Activated CD4-positive, alpha-beta T cell treated with anti-CD3 and anti-CD28 coated beads for 4 hours (primary cell): ENCODE measurements around the gene IGF1R.
"Not testable (repeated sequence)": the region's sequence is repeated elsewhere in the genome, so short reads cannot be mapped to it uniquely, and the experiment has no call there.

Source experiments
- DNase-seq, 2 donors: peaks; one replicate each; pipeline ENCODE4 v3.0.0-alpha.2; 2020

Gene IGF1R

GRCh38 chr15:98953968-98954367 lies 305.6 kb downstream of the IGF1R start:
- no peak for DNase-seq

- DNase-seq: no peak
Measured at GRCh38 chr15:98954411-98954810, 306.1 kb downstream of the IGF1R start.

- DNase-seq: no peak
Measured at GRCh38 chr15:98955331-98955730, 307.0 kb downstream of the IGF1R start.

DNA sequence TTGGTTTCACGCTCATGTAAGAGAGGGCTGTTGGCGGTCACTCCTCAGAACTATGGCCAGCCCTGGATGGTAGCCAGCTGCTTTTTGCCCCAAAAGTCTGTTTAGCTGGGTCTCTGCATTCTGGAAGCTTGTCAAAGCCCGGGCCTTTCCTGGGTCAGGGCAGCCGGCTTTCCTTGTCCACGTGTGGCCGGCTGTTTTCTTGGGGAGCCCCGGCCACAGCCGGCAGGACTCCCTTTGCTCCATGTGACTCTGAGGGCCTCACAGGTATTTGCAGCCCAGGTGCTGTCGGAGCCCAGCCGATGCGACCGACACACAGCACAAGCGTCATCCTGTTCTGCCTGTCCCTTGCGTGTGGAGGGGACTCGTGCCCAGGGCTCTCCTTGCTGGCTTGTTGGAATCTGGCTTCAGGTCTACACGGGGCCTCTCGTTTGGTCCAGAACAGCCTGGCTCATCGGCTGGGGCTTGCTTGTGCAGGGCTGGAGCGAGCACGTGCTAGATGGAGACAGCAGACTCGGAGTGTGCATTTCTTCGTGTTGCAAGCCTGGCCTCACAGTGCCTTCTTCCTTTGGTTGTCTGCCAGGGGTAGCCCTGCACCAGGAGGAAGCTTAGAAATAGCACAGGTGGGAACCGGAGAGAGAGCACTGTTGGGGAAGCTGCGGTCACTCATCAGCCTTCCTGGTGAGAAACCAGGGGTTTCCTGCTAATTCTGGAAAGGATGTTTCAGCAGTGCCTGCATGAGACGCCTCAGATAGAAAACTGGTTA lies 307.8 kb downstream of the IGF1R start:
- no peak for DNase-seq

DNA sequence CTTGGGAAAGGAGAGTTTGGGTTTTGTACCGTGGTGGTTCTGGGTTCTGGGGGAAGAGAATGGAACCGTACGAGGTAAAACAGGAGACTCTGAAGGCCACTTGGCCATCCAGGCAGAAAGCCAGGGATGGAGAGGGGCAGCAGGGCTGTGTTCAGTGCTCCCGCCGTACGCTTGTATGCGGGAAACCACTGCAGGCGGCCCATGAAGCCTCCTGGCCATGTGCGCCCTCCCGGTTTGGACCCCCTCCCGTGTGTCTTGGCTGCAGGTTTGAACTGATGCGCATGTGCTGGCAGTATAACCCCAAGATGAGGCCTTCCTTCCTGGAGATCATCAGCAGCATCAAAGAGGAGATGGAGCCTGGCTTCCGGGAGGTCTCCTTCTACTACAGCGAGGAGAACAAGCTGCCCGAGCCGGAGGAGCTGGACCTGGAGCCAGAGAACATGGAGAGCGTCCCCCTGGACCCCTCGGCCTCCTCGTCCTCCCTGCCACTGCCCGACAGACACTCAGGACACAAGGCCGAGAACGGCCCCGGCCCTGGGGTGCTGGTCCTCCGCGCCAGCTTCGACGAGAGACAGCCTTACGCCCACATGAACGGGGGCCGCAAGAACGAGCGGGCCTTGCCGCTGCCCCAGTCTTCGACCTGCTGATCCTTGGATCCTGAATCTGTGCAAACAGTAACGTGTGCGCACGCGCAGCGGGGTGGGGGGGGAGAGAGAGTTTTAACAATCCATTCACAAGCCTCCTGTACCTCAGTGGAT lies 308.6 kb downstream of the IGF1R start:
- DNase-seq: no peak

DNA sequence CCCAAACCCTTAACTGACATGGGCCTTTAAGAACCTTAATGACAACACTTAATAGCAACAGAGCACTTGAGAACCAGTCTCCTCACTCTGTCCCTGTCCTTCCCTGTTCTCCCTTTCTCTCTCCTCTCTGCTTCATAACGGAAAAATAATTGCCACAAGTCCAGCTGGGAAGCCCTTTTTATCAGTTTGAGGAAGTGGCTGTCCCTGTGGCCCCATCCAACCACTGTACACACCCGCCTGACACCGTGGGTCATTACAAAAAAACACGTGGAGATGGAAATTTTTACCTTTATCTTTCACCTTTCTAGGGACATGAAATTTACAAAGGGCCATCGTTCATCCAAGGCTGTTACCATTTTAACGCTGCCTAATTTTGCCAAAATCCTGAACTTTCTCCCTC lies 309.3 kb downstream of the IGF1R start:
- no peak for DNase-seq

DNA sequence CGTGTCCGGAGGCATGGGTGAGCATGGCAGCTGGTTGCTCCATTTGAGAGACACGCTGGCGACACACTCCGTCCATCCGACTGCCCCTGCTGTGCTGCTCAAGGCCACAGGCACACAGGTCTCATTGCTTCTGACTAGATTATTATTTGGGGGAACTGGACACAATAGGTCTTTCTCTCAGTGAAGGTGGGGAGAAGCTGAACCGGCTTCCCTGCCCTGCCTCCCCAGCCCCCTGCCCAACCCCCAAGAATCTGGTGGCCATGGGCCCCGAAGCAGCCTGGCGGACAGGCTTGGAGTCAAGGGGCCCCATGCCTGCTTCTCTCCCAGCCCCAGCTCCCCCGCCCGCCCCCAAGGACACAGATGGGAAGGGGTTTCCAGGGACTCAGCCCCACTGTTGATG lies 309.7 kb downstream of the IGF1R start:
- DNase-seq: no peak

DNA sequence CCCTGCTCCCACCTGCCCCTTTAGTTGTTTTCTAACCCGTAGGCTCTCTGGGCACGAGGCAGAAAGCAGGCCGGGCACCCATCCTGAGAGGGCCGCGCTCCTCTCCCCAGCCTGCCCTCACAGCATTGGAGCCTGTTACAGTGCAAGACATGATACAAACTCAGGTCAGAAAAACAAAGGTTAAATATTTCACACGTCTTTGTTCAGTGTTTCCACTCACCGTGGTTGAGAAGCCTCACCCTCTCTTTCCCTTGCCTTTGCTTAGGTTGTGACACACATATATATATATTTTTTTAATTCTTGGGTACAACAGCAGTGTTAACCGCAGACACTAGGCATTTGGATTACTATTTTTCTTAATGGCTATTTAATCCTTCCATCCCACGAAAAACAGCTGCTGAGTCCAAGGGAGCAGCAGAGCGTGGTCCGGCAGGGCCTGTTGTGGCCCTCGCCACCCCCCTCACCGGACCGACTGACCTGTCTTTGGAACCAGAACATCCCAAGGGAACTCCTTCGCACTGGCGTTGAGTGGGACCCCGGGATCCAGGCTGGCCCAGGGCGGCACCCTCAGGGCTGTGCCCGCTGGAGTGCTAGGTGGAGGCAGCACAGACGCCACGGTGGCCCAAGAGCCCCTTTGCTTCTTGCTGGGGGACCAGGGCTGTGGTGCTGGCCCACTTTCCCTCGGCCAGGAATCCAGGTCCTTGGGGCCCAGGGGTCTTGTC lies 310.7 kb downstream of the IGF1R start:
- DNase-seq: no peak

- DNase-seq: no peak
Measured at GRCh38 chr15:98959640-98960007, 311.3 kb downstream of the IGF1R start.

GRCh38 chr15:98960555-98961050 lies 312.3 kb downstream of the IGF1R start:
- no peak for DNase-seq

GRCh38 chr15:98963444-98963843 lies 315.1 kb downstream of the IGF1R start:
- DNase-seq: no peak

GRCh38 chr15:98964466-98965133 lies 316.3 kb downstream of the IGF1R start:
- DNase-seq: no peak

GRCh38 chr15:98965134-98965491 lies 316.8 kb downstream of the IGF1R start:
- not testable (repeated sequence) for DNase-seq

DNA sequence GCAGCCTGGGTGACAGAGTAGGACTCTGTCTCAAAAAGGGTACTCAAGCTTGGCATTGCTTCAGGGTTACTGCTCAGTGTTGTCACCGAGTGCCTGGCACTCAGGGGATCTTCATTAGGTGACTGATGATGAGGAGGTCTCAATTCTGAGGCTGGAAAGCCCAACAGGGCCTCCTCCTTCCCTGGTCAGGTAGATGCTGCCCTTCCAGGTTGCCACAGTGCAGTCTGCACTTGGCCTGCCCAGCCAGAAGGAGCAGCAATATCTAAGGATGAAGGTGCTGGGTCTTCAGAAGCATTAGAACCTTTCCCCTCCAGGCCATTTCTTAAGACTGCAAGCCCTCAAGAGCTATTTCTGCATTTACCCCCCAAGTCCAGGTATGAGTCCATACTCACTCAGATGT lies 317.3 kb downstream of the IGF1R start:
- no peak for DNase-seq

- DNase-seq: no peak
Measured at GRCh38 chr15:98966091-98966787, 317.9 kb downstream of the IGF1R start.

GRCh38 chr15:98967096-98967495 lies 318.8 kb downstream of the IGF1R start:
- no peak for DNase-seq

DNA sequence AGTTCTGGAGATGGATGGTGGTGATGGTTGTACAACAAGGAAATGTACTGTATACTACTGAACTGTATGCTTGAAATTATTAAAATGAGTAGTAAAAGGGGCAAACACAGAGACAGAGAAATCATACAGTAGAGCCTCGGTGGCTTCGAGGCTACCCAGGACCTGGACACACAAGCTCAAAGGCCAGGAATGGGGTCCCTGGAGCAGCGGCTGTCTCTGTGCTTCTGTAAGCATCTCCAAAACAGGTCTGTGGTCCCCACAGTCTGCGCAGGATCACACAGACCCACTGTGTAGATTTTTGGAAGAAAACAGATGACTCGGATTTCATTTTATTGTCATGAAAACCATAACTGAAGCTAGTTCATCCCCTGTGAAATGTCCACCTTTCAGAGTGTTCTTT lies 319.6 kb downstream of the IGF1R start:
- no peak for DNase-seq

GRCh38 chr15:98968576-98968975 lies 320.2 kb downstream of the IGF1R start:
- DNase-seq: no peak

GRCh38 chr15:98969126-98969735 lies 320.9 kb downstream of the IGF1R start:
- no peak for DNase-seq

- DNase-seq: no peak
Measured at GRCh38 chr15:98970799-98971198, 322.5 kb downstream of the IGF1R start.

GRCh38 chr15:98976500-98976899 lies 328.2 kb downstream of the IGF1R start:
- DNase-seq: no peak

- DNase-seq: no peak
Measured at GRCh38 chr15:98977441-98977840, 329.1 kb downstream of the IGF1R start.
